ENCODE measurements around the gene INPP5A.
"Not testable (repeated sequence)": the region's sequence is repeated elsewhere in the genome, so short reads cannot be mapped to it uniquely, and the experiment has no call there.

Gene INPP5A

GRCh38 chr10:132792796-132793195 lies 255.2 kb downstream of the INPP5A start:
- no peak for DNase-seq
- H3K4me3 ChIP-seq (ENCODE audit: low read depth, low read length), result no peak overlapping the region

GRCh38 chr10:132793213-132793612 lies 255.6 kb downstream of the INPP5A start:
- no peaks in the 10 kb centered on the region for H3K9me3 ChIP-seq (ENCODE audit: severe bottlenecking)
- no peak overlapping the region for H3K4me3 ChIP-seq (ENCODE audit: low read depth, low read length)
- H3K36me3 ChIP-seq, result no peaks in the 10 kb centered on the region
- TF ChIP-seq CTCF (IDR thresholded peaks at IDR 0.05; ENCODE audit: low read depth, low read length), result peak; percentile 31
- no peak for DNase-seq
- H3K27ac ChIP-seq, result no peak overlapping the region
- peaks cover 18% of the 10 kb centered on the region for H3K27me3 ChIP-seq (ENCODE audit: insufficient read depth, low read depth, severe bottlenecking)

More at GRCh38 chr10:132792796-132793195, 255.2 kb downstream of the INPP5A start:
- peaks cover 22% of the 10 kb centered on the region for H3K27me3 ChIP-seq (ENCODE audit: insufficient read depth, low read depth, severe bottlenecking)
- H3K36me3 ChIP-seq, result no peaks in the 10 kb centered on the region
- TF ChIP-seq CTCF (IDR thresholded peaks at IDR 0.05; ENCODE audit: low read depth, low read length), result no peak
- no peaks in the 10 kb centered on the region for H3K9me3 ChIP-seq (ENCODE audit: severe bottlenecking)
- no peak overlapping the region for H3K27ac ChIP-seq

GRCh38 chr10:132793871-132794849 lies 256.6 kb downstream of the INPP5A start:
- peak overlapping the region; percentile 12; the same call in 1 of the 2 replicates for H3K4me3 ChIP-seq (ENCODE audit: low read depth, low read length)
- H3K27me3 ChIP-seq (ENCODE audit: insufficient read depth, low read depth, severe bottlenecking), result peaks cover 8% of the 10 kb centered on the region
- H3K36me3 ChIP-seq, result no peaks in the 10 kb centered on the region
- no peak overlapping the region for H3K27ac ChIP-seq
- H3K9me3 ChIP-seq (ENCODE audit: severe bottlenecking), result no peaks in the 10 kb centered on the region
- peak; percentile 57 for TF ChIP-seq CTCF (IDR thresholded peaks at IDR 0.05; ENCODE audit: low read depth, low read length)
- peak; percentile 90 for DNase-seq

- Histone ChIP-seq H3K4me3 (ENCODE audit: low read depth, low read length) (no peak overlapping the region), H3K9me3 (ENCODE audit: severe bottlenecking) (no peaks in the 10 kb centered on the region), H3K27ac (no peak overlapping the region), H3K27me3 (ENCODE audit: insufficient read depth, low read depth, severe bottlenecking) (no peaks in the 10 kb centered on the region), H3K36me3 (no peaks in the 10 kb centered on the region)
- no peak for TF ChIP-seq CTCF (IDR thresholded peaks at IDR 0.05; ENCODE audit: low read depth, low read length)
- DNase-seq, result no peak
Measured at GRCh38 chr10:132796846-132797245, 259.3 kb downstream of the INPP5A start.

GRCh38 chr10:132797986-132798385 lies 260.4 kb downstream of the INPP5A start:
- not testable (repeated sequence) for H3K36me3 ChIP-seq; H3K27ac ChIP-seq; H3K9me3 ChIP-seq (ENCODE audit: severe bottlenecking); H3K27me3 ChIP-seq (ENCODE audit: insufficient read depth, low read depth, severe bottlenecking); DNase-seq; H3K4me3 ChIP-seq (ENCODE audit: low read depth, low read length)

- H3K9me3 ChIP-seq (ENCODE audit: severe bottlenecking), result no peaks in the 10 kb centered on the region
- no peaks in the 10 kb centered on the region for H3K27me3 ChIP-seq (ENCODE audit: insufficient read depth, low read depth, severe bottlenecking)
- DNase-seq, result no peak
- no peak overlapping the region for H3K27ac ChIP-seq
- no peak for TF ChIP-seq CTCF (IDR thresholded peaks at IDR 0.05; ENCODE audit: low read depth, low read length)
- no peaks in the 10 kb centered on the region for H3K36me3 ChIP-seq
- H3K4me3 ChIP-seq (ENCODE audit: low read depth, low read length), result no peak overlapping the region
Measured at GRCh38 chr10:132798403-132798802, 260.8 kb downstream of the INPP5A start.

Measured in WERI-Rb-1 (cell line).